SU-DHL-6 (cell line): ENCODE results near the gene EP300.

Experiments
- CTCF ChIP-seq: fragments of 200-600 bp; sonication (generic); IDR thresholded peaks from one replicate; pipeline ENCODE4 v1.5.1; 2017; ENCODE audit warnings: antibody characterized with exemption, mild to moderate bottlenecking, low read length, moderate library complexity; ENCODE audit not compliant: insufficient read depth, poor library complexity, severe bottlenecking
- EZH2phosphoT487 ChIP-seq: fragments of 200-600 bp; sonication (generic), shearing (Covaris generic); conservative IDR thresholded peaks from 2 replicates; pipeline ENCODE4 v1.6.1; 2018; ENCODE audit warnings: mild to moderate bottlenecking, antibody characterized with exemption, low read length, moderate library complexity, mixed read lengths

DNA sequence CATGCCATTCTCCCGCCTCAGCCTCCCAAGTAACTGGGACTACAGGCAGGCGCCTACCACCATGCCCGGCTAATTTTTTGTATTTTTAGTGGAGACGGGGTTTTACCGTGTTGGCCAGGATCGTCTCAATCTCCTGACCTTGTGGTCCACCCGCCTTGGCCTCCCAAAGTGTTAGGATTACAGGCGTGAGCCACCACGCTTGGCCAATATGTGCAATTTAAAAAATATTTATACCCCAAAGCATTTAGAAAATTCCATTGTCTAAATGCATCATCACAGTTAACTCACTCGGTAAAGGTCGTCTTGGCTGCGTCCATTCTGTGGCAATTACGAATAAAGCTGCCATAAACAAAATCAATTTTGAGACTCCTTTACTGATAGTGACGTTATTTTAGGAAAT lies 36.2 kb downstream of the EP300 start:
- TF ChIP-seq CTCF (no peak), EZH2phosphoT487 (no peak)
